Cardiac muscle cell (in vitro differentiated cells and primary cell): ENCODE data around the gene NCAM1. TPM values are rescaled to one million over a fixed set of nuclear protein-coding genes. Genes with fewer than 3 reads are reported as not detected.
A peak's percentile ranks its signal among the peaks of the same experiment; 100 is the strongest.

Source experiments
- DNase-seq, 2 donors: peaks; one replicate each; pipeline versions ENCODE4 v3.0.0 to v3.0.0-alpha.2; 2010 to 2017; ENCODE audit warnings: low read depth in 1 of 2, low spot score in 1 of 2
- H3K27ac ChIP-seq: fragments of 200-600 bp; sonication (generic); 2 replicates; pipeline ENCODE4 v1.5.1; 2016
- H3K27me3 ChIP-seq: fragments of 200-600 bp; sonication (generic); 2 replicates; pipeline ENCODE4 v1.6.0; 2016; ENCODE audit warnings: control low read depth
- H3K36me3 ChIP-seq: fragments of 200-600 bp; sonication (generic); 2 replicates; pipeline ENCODE4 v1.5.1; 2016; ENCODE audit warnings: control low read depth
- H3K4me1 ChIP-seq: fragments of 200-600 bp; sonication (generic); 2 replicates; pipeline ENCODE4 v1.8.1; 2017; ENCODE audit warnings: low read depth, mild to moderate bottlenecking, mixed run types
- H3K4me3 ChIP-seq: fragments of 200-600 bp; sonication (generic); 2 replicates; pipeline ENCODE4 v1.5.1; 2016; ENCODE audit warnings: mild to moderate bottlenecking
- H3K9me3 ChIP-seq: fragments of 200-600 bp; sonication (generic); 2 replicates; pipeline ENCODE4 v1.5.1; 2017; ENCODE audit warnings: low read depth, mild to moderate bottlenecking, control low read depth
- polyA plus RNA-seq: library from polyadenylated mRNA; unstranded; fragments of >200 nt; fragmentation: Nextera tagmentation; extraction: Ambion mirVana; gene quantifications from 2 replicates; pipeline ENCODE4 v1.2.1, GENCODE V29; 2016
- total RNA-seq: library from RNA; depleted of rRNA; stranded (reverse); fragments of >200 nt; gene quantifications from 2 replicates; pipeline ENCODE4 v1.2.3, GENCODE V29; 2016
- TF ChIP-seq, protein P1 (sequence below): IDR thresholded peaks from 2 replicates; pipeline ENCODE4 v1.5.1; 2012; ENCODE audit warnings: low read depth, mild to moderate bottlenecking, low read length

NCAM1 gene
- total and polyA plus RNA-seq, 2 experiments from 2014 or later = 61.9 to 203 TPM

DNA sequence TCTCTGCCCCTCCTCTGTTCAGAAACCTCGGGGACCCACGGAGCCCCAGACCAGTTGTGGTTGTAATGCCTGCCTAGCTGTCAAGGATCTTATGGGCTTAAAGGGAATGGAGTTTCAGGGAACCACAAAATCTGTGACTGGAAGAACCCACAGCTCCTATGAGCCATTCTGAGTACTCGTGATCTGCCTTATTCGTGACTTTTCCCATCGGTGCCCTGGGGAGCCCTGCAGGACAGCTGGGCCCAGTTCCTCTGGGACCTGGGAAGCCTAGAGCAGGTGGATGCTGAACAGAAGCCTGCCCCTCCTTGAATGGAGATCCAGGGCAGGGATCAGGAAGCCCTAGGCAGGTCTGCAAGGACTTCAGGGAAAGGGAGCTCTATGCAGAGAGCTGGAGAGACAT is 311.1 kb downstream of the NCAM1 start:
- Histone ChIP-seq H3K9me3 (no peaks in the 10 kb centered on the region), H3K4me1 (no peaks in the 10 kb centered on the region), H3K27me3 (no peaks in the 10 kb centered on the region), H3K36me3 (peaks cover 5% of the 10 kb centered on the region), H3K4me3 (no peak overlapping the region), H3K27ac (no peak overlapping the region)
- no peak for DNase-seq
- TF ChIP-seq, protein P1, sequence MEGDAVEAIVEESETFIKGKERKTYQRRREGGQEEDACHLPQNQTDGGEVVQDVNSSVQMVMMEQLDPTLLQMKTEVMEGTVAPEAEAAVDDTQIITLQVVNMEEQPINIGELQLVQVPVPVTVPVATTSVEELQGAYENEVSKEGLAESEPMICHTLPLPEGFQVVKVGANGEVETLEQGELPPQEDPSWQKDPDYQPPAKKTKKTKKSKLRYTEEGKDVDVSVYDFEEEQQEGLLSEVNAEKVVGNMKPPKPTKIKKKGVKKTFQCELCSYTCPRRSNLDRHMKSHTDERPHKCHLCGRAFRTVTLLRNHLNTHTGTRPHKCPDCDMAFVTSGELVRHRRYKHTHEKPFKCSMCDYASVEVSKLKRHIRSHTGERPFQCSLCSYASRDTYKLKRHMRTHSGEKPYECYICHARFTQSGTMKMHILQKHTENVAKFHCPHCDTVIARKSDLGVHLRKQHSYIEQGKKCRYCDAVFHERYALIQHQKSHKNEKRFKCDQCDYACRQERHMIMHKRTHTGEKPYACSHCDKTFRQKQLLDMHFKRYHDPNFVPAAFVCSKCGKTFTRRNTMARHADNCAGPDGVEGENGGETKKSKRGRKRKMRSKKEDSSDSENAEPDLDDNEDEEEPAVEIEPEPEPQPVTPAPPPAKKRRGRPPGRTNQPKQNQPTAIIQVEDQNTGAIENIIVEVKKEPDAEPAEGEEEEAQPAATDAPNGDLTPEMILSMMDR = no peak

DNA sequence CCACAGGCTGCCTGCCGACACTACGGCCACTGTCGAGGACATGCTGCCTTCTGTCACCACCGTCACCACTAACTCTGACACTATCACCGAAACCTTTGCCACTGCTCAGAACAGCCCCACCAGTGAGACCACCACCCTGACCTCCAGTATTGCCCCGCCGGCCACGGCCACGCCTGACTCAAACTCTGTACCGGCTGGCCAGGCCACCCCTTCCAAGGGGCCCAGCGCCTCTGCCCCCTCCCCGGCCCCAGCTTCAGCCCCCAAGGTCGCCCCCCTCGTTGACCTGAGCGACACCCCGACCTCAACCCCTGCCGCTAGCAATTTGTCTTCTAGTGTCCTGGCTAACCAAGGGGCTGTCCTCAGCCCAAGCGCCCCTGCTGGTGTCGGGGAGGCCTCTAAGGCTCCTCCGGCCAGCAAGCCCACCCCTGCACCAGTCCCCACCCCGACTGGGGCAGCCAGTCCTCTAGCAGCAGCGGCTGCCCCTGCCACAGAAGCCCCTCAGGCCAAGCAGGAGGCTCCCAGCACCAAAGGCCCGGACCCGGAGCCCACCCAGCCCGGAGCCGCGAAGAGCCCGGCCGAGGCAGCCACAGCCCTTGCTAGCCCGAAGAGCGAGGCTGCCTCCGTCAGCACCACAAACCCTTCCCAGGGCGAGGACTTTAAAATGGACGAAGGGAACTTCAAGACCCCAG is 311.9 kb downstream of the NCAM1 start:
- Histone ChIP-seq H3K4me3 (no peak overlapping the region), H3K9me3 (no peaks in the 10 kb centered on the region), H3K27me3 (no peaks in the 10 kb centered on the region), H3K27ac (peak overlapping the region; percentile 23), H3K4me1 (no peaks in the 10 kb centered on the region), H3K36me3 (peaks cover 5% of the 10 kb centered on the region)
- no peak for DNase-seq
- TF ChIP-seq, protein P1 = no peak

DNA sequence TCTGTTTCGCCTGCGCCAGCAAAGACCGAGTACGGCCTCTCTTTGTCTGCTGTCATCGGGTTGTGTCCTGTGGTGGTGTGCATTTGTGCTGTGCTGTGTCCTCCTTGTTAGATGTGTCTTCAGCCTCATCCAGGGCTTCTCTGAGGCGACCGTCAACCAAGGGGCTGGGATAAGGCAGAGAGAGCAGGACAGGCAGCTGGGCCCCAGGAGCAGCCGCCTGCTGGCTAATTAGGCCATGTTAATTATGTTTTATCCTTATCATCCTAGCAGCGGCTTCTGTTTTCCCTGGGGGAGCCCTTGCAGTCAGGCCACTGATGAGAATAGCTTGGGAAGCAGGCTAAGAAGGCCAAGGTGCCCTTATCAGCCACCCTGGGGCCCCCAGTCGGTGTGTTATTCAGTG is 312.5 kb downstream of the NCAM1 start:
- H3K27ac ChIP-seq = peak overlapping the region; percentile 23

DNA sequence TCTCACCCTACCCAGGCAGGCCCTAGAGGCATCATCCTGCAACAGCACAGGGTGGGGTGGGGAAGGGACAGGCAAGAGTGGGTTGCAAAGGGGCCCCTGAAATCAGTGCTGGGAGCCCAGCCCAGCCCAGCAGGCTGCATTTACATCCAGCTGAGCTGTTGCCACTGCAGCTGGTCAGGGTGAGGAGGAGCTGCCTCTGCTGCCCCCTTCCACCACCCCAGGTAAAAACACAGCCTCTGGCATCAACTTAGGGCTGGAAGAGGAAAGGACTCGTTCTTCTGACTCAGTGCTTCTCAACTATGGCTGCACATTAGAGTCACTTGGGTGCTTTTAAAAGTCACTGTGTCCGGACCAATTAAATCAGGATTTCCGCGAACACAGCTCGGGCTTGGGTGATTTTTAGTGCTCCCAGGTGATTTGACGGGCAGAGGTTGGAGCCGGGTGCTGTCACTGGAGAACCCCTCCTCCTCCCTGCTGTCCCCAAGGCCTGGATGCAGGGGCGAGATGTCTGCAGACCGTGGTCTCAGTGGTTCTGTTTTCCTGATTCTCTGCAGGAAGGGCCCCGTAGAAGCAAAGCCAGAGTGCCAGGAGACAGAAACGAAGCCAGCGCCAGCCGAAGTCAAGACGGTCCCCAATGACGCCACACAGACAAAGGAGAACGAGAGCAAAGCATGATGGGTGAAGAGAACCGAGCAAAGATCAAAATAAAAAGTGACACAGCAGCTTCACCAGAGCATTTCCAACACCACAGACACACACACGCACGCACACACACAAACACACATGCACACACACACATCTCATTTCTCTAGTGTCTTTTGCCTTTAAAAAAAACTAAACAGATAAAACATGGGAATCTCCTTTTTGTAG is 313.7 kb downstream of the NCAM1 start:
- no peaks in the 10 kb centered on the region for H3K9me3 ChIP-seq
- TF ChIP-seq, protein P1 = peak; percentile 21
- H3K4me1 ChIP-seq = no peaks in the 10 kb centered on the region
- no peak overlapping the region for H3K4me3 ChIP-seq
- peak; percentile 14 to 28 for DNase-seq
- H3K27me3 ChIP-seq = no peaks in the 10 kb centered on the region
- H3K27ac ChIP-seq = no peak overlapping the region
- peaks cover 5% of the 10 kb centered on the region for H3K36me3 ChIP-seq

More for the DNA sequence above, 312.5 kb downstream of the NCAM1 start:
- Histone ChIP-seq H3K4me1 (no peaks in the 10 kb centered on the region), H3K9me3 (no peaks in the 10 kb centered on the region), H3K4me3 (no peak overlapping the region), H3K27me3 (no peaks in the 10 kb centered on the region), H3K36me3 (peaks cover 5% of the 10 kb centered on the region)
- DNase-seq = no peak
- TF ChIP-seq, protein P1 = no peak

DNA sequence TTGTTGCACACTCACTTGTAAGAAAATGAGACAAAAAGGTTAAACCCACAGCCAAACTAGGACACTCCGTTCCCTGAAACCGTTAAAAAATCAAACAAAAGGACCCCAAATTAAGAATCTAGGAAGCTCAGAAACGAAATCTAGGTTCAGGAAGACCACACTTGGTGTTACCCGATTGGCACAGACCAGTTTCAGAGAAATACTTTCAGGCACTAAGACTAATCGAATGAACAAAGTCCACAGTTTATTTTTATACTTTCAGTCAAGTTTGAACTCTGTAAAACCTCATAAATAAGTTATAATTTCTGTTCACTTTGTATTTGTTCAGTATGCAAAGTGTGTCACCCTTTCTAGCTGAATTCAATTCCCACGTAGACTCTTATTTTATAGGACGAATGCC is 314.4 kb downstream of the NCAM1 start:
- Histone ChIP-seq H3K9me3 (no peaks in the 10 kb centered on the region), H3K27ac (no peak overlapping the region), H3K4me3 (no peak overlapping the region), H3K4me1 (no peaks in the 10 kb centered on the region), H3K27me3 (no peaks in the 10 kb centered on the region), H3K36me3 (no peaks in the 10 kb centered on the region)
- DNase-seq = no peak
- TF ChIP-seq, protein P1 = no peak
